Natural killer cell treated with Interleukin-12 subunit alpha and Interleukin-12 subunit beta and Interleukin-15 and Interleukin-18, amount 100 ng/mL, for 72 hours (primary cell): ENCODE measurements around the gene UPK3B. TPM values are rescaled to one million over a fixed set of nuclear protein-coding genes. Genes with fewer than 3 reads are reported as not detected.
"Not testable (repeated sequence)": the region's sequence is repeated elsewhere in the genome, so short reads cannot be mapped to it uniquely, and the experiment has no call there.

Experiments used
- ATAC-seq, 2 donors: fragments of 150-1000 bp; cut with Tn5 transposase in 1 of 2; sonication (Bioruptor Pico), chemical (Tn5 transposase) in 1 of 2; 2 replicates each; pipeline ENCODE4 v1.10.0; 2021
- DNase-seq: peaks from one replicate; pipeline ENCODE4 v3.0.0; 2022; ENCODE audit warnings: low spot score
- H3K27ac Mint-ChIP-seq, 2 donors: 1 replicate in 1 of 2; 2 replicates in 1 of 2; pipeline ENCODE4 v1.8.0; 2022; ENCODE audit warnings: mixed read lengths in 2 of 2, mild to moderate bottlenecking in 1 of 2, moderate library complexity in 1 of 2
- H3K27me3 Mint-ChIP-seq, 2 donors: 1 replicate in 1 of 2; 2 replicates in 1 of 2; pipeline ENCODE4 v1.8.0; 2022; ENCODE audit warnings: mixed read lengths in 2 of 2
- H3K36me3 Mint-ChIP-seq: one replicate; pipeline ENCODE4 v1.8.0; 2022; ENCODE audit warnings: mixed read lengths
- H3K4me1 Mint-ChIP-seq, 2 donors: 1 replicate in 1 of 2; 2 replicates in 1 of 2; pipeline ENCODE4 v1.8.0; 2022; ENCODE audit warnings: low read depth in 2 of 2, mixed read lengths in 2 of 2, mild to moderate bottlenecking in 1 of 2
- H3K4me3 Mint-ChIP-seq: one replicate; pipeline ENCODE4 v1.8.0; 2022; ENCODE audit warnings: mixed read lengths
- H3K9me3 Mint-ChIP-seq: 2 replicates; pipeline ENCODE4 v1.8.0; 2022; ENCODE audit warnings: mixed read lengths
- total RNA-seq, 2 donors: library from RNA; stranded (reverse); gene quantifications; one replicate each; pipeline ENCODE4 v1.2.3, GENCODE V29; 2022

The UPK3B gene
- total RNA-seq, 2 donors from 2014 or later: 1.6 to 5.0 TPM

- DNase-seq, H3K4me1 Mint-ChIP-seq, H3K4me3 Mint-ChIP-seq, H3K27ac Mint-ChIP-seq, ATAC-seq, H3K9me3 Mint-ChIP-seq, H3K27me3 Mint-ChIP-seq, H3K36me3 Mint-ChIP-seq: not testable (repeated sequence)
These were observed 8.1 kb upstream of the UPK3B start for GRCh38 chr7:76502224-76502623.

GRCh38 chr7:76502836-76503235 is 7.5 kb upstream of the UPK3B start:
- H3K36me3 Mint-ChIP-seq, H3K27me3 Mint-ChIP-seq, H3K4me3 Mint-ChIP-seq, ATAC-seq, DNase-seq, H3K4me1 Mint-ChIP-seq, H3K9me3 Mint-ChIP-seq, H3K27ac Mint-ChIP-seq: not testable (repeated sequence)

DNA sequence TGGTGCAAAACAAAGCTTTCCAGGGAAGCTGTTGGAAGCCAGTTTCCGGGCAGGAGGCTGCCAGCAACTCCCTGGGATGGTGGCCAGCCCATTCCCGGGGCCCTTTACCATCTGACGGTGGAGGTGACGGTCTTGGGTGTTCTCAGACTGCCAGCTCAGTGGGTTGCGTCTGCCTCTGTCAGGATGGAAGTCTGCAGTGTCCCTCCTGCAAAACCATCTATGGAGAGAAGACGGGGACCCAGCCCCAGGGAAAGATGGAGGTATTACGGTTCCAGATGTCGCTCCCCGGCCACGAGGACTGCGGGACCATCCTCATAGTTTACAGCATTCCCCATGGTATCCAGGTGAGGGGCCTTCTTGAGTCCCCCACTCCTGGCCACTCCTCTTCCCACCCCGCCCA is 7.1 kb upstream of the UPK3B start:
- not testable (repeated sequence) for H3K4me1 Mint-ChIP-seq, H3K27ac Mint-ChIP-seq, H3K9me3 Mint-ChIP-seq, H3K27me3 Mint-ChIP-seq, ATAC-seq, DNase-seq, H3K36me3 Mint-ChIP-seq, H3K4me3 Mint-ChIP-seq

GRCh38 chr7:76504351-76505167 is 5.8 kb upstream of the UPK3B start:
- H3K27me3 Mint-ChIP-seq, H3K27ac Mint-ChIP-seq, H3K9me3 Mint-ChIP-seq, H3K4me1 Mint-ChIP-seq, H3K36me3 Mint-ChIP-seq, H3K4me3 Mint-ChIP-seq: not testable (repeated sequence)
- DNase-seq: peak; percentile 44
- peak in 1 of 2 donors; percentile 10 for ATAC-seq

GRCh38 chr7:76505168-76506080 is 4.9 kb upstream of the UPK3B start:
- H3K27ac Mint-ChIP-seq: no peak overlapping the region
- no peaks in the 10 kb centered on the region for H3K27me3 Mint-ChIP-seq
- no peaks in the 10 kb centered on the region for H3K9me3 Mint-ChIP-seq
- H3K4me3 Mint-ChIP-seq: no peak overlapping the region
- H3K4me1 Mint-ChIP-seq: peaks cover 6 to 7% of the 10 kb centered on the region in 2 donors
- H3K36me3 Mint-ChIP-seq: no peaks in the 10 kb centered on the region
- no peak for DNase-seq
- peak in 1 of 2 donors; percentile 13 for ATAC-seq

GRCh38 chr7:76506081-76506440 is 4.3 kb upstream of the UPK3B start:
- ATAC-seq (no peak), DNase-seq (peak; percentile 45)
- no peak overlapping the region for H3K27ac Mint-ChIP-seq
- no peaks in the 10 kb centered on the region for H3K9me3 Mint-ChIP-seq
- H3K4me3 Mint-ChIP-seq: no peak overlapping the region
- H3K4me1 Mint-ChIP-seq: peaks cover 6 to 7% of the 10 kb centered on the region in 2 donors
- no peaks in the 10 kb centered on the region for H3K27me3 Mint-ChIP-seq
- no peaks in the 10 kb centered on the region for H3K36me3 Mint-ChIP-seq

DNA sequence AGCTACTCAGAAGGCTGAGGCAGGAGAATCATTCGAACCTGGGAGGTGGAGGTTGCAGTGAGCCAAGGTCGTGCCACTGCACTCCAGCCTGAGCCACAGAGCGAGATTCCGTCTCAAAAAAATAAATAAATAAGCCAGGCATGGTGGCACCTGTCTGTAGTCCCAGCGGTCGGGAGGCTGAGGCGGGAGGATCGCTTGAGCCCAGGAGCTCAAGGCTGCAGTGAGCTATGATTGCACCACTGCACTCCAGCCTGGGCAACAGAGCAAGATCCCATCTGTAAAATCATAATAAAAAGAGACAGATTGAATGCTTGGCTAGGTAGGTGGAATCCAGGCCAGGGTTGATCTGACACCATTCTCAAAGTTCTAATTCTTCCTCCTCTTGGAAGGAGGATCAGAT is 3.7 kb upstream of the UPK3B start:
- ATAC-seq, H3K27ac Mint-ChIP-seq, H3K9me3 Mint-ChIP-seq, H3K27me3 Mint-ChIP-seq, H3K4me3 Mint-ChIP-seq, DNase-seq, H3K4me1 Mint-ChIP-seq, H3K36me3 Mint-ChIP-seq: not testable (repeated sequence)

DNA sequence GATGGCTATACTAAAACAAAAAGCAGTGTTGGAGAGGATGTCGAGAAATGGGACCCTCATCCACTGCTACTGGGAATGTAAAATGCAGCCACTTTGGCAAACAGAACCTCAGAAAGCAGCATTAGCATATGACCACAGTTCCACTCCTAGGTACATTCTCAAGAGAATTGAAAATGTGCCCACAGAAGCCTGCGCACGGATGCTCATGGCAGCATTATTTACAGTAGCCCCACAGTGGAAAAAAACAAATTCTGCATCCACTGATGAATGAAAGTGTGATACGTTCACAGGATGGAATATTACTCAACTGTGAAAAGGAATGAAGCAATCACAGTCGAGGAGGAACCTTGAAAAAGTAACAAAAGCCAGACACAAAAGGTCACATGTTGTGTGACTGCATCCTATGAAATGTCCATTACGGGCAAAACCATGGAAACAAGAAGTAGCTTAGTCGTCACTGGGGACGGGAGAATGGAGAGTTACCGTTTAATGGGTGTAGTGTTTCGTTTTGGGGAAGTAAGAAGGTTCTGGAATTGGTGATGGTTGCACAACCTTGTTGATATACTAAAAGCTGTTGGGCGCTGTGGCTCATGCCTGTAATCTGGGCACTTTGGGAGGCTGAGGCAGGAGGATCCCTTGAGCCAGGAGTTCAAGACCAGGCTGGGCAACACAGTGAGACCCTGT is 2.5 kb upstream of the UPK3B start:
- Mint-ChIP-seq H3K4me3 (no peak overlapping the region), H3K27me3 (no peaks in the 10 kb centered on the region), H3K27ac (peak overlapping the region; percentile 8 to 21), H3K36me3 (no peaks in the 10 kb centered on the region), H3K4me1 (peaks cover 6 to 7% of the 10 kb centered on the region in 2 donors), H3K9me3 (no peaks in the 10 kb centered on the region)
- ATAC-seq: no peak
- peak; percentile 15 for DNase-seq

GRCh38 chr7:76511200-76511910 is 1.0 kb downstream of the UPK3B start:
- not testable (repeated sequence) for ATAC-seq, H3K4me3 Mint-ChIP-seq, DNase-seq, H3K27ac Mint-ChIP-seq, H3K27me3 Mint-ChIP-seq, H3K36me3 Mint-ChIP-seq, H3K4me1 Mint-ChIP-seq, H3K9me3 Mint-ChIP-seq

- not testable (repeated sequence) for H3K9me3 Mint-ChIP-seq, H3K27me3 Mint-ChIP-seq, H3K4me3 Mint-ChIP-seq, H3K4me1 Mint-ChIP-seq, H3K36me3 Mint-ChIP-seq, H3K27ac Mint-ChIP-seq
- DNase-seq (peak; percentile 12), ATAC-seq (peak in 1 of 2 donors; percentile 11)
These were observed 1.8 kb downstream of the UPK3B start for GRCh38 chr7:76511911-76512885.

GRCh38 chr7:76512941-76513816 is 2.8 kb downstream of the UPK3B start:
- peak; percentile 54 for DNase-seq
- no peaks in the 10 kb centered on the region for H3K27me3 Mint-ChIP-seq
- H3K4me3 Mint-ChIP-seq: no peak overlapping the region
- H3K27ac Mint-ChIP-seq: no peak overlapping the region
- peak in 1 of 2 donors; percentile 22 for ATAC-seq
- H3K36me3 Mint-ChIP-seq: no peaks in the 10 kb centered on the region
- peaks cover under 1 to 2% of the 10 kb centered on the region in 2 donors for H3K4me1 Mint-ChIP-seq
- H3K9me3 Mint-ChIP-seq: no peaks in the 10 kb centered on the region
